NCI-H187 (cell line): Measurements from ENCODE around the gene CTNND2.

Source experiments
- DNase-seq, 2 experiments: peaks; one replicate each; lab custom pipeline; 2025; lab: John Stamatoyannopoulos, UW

The CTNND2 gene

DNA sequence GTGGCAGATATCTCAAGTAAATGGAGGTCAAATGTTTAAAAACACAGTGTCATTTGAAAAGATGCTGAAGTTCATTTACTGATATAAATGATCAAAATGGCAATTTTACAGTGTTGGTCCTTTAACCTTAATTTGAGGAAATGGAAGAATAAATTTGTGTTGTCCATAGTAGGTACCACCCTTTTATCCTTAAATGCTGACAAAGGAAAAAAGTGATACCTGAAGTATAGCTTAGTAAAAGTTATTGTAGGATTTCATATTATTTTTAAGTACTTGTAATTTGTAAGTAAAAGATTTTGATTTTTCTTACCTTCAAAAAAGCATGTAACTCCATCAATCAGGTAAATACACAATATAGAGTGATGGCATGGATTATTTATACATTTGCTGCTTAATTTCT is 976.6 kb downstream of the CTNND2 start:
- no peak for DNase-seq

DNA sequence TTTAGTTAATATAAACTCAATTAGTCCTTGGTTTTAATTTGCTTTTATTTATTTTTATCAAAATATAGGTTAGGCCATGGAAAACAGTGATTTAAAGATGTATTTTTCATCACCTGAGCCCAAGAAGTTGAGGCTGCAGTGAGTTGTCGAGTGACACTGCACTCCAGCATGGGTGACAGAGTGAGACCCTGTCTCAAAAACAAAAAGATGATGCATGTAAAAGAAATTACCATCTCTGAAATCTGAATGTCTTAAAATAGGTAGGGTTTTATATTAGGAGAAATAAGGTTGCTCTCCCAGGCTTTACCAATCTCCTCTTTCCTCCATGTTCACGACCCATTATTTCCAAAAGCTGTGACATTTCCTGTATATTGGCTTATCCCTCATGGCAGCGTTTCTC is 980.9 kb downstream of the CTNND2 start:
- no peak for DNase-seq
